Activated T-cell treated with anti-CD3 and anti-CD28 coated beads, Interleukin-2, amount 50 U/mL, for 72 hours (primary cell): ENCODE results near the gene GPR65. TPM values are rescaled to one million over a fixed set of nuclear protein-coding genes. Genes with fewer than 3 reads are reported as not detected.
"Not testable (repeated sequence)": the region's sequence is repeated elsewhere in the genome, so short reads cannot be mapped to it uniquely, and the experiment has no call there.

Experiments
- ATAC-seq, 2 donors: fragments of 150-1000 bp; cut with Tn5 transposase; replicated peaks in 1 of 2; 2 replicates each; pipeline ENCODE4 v1.10.0; 2021; ENCODE audit warnings: moderate library complexity in 2 of 2, mild to moderate bottlenecking in 1 of 2
- DNase-seq, 2 donors: peaks; one replicate each; pipeline ENCODE4 v3.0.0; 2021 to 2022; ENCODE audit warnings: mixed read lengths in 1 of 2
- H3K27ac Mint-ChIP-seq: one replicate; pipeline ENCODE4 v1.8.0; 2022; ENCODE audit warnings: mild to moderate bottlenecking, moderate library complexity, mixed read lengths
- H3K27me3 Mint-ChIP-seq: one replicate; pipeline ENCODE4 v1.8.0; 2022; ENCODE audit warnings: low read depth, mixed read lengths
- H3K36me3 Mint-ChIP-seq, 2 donors: one replicate each; pipeline ENCODE4 v1.8.0; 2022; ENCODE audit warnings: mixed read lengths in 2 of 2, mild to moderate bottlenecking in 1 of 2; ENCODE audit not compliant: insufficient read depth in 2 of 2
- H3K4me1 Mint-ChIP-seq: one replicate; pipeline ENCODE4 v1.8.0; 2022; ENCODE audit warnings: low read depth, mixed read lengths
- H3K4me3 Mint-ChIP-seq, 2 donors: one replicate each; pipeline ENCODE4 v1.8.0; 2022; ENCODE audit warnings: mild to moderate bottlenecking in 2 of 2, mixed read lengths in 2 of 2, moderate library complexity in 2 of 2
- H3K9me3 Mint-ChIP-seq, 2 donors: one replicate each; pipeline ENCODE4 v1.8.0; 2022; ENCODE audit warnings: mixed read lengths in 2 of 2
- total RNA-seq, 2 donors: library from RNA; stranded (reverse); gene quantifications; one replicate each; pipeline ENCODE4 v1.2.3, GENCODE V29; 2022

GPR65 gene
- total RNA-seq, 2 donors from 2014 or later: 24.6 to 31.8 TPM

GRCh38 chr14:88008039-88008742 is 3.3 kb downstream of the GPR65 start:
- peak overlapping the region; percentile 92 for H3K27ac Mint-ChIP-seq
- no peak for ATAC-seq

GRCh38 chr14:88009486-88009885 is 4.6 kb downstream of the GPR65 start:
- Mint-ChIP-seq H3K4me3 (peak overlapping the region; percentile 85 to 98), H3K27me3 (no peaks in the 10 kb centered on the region), H3K36me3 (peaks cover 28 to 53% of the 10 kb centered on the region in 2 donors), H3K9me3 (no peaks in the 10 kb centered on the region), H3K4me1 (peaks cover 69% of the 10 kb centered on the region), H3K27ac (peak overlapping the region; percentile 97)
- DNase-seq (no peak), ATAC-seq (no peak)

More at GRCh38 chr14:88008039-88008742, 3.3 kb downstream of the GPR65 start:
- no peaks in the 10 kb centered on the region for H3K9me3 Mint-ChIP-seq
- H3K36me3 Mint-ChIP-seq: peaks cover 25 to 48% of the 10 kb centered on the region in 2 donors
- peaks cover 73% of the 10 kb centered on the region for H3K4me1 Mint-ChIP-seq
- H3K27me3 Mint-ChIP-seq: no peaks in the 10 kb centered on the region
- no peak for DNase-seq
- H3K4me3 Mint-ChIP-seq: peak overlapping the region; percentile 85 to 98

- H3K9me3 Mint-ChIP-seq: no peaks in the 10 kb centered on the region
- peak overlapping the region; percentile 94 for H3K27ac Mint-ChIP-seq
- H3K4me3 Mint-ChIP-seq: peak overlapping the region; percentile 53 to 63
- no peaks in the 10 kb centered on the region for H3K27me3 Mint-ChIP-seq
- DNase-seq: no peak
- peaks cover 67% of the 10 kb centered on the region for H3K4me1 Mint-ChIP-seq
- ATAC-seq: no peak
- peaks cover 25 to 53% of the 10 kb centered on the region in 2 donors for H3K36me3 Mint-ChIP-seq
These were observed 5.4 kb downstream of the GPR65 start for GRCh38 chr14:88010331-88010730.

GRCh38 chr14:88012495-88012894 is 7.6 kb downstream of the GPR65 start:
- ATAC-seq (no peak), DNase-seq (no peak)
- Mint-ChIP-seq H3K27me3 (no peaks in the 10 kb centered on the region), H3K4me3 (peak overlapping the region; percentile 31 to 50), H3K36me3 (peaks cover 19 to 53% of the 10 kb centered on the region in 2 donors), H3K4me1 (peaks cover 78% of the 10 kb centered on the region), H3K27ac (peak overlapping the region; percentile 71), H3K9me3 (no peaks in the 10 kb centered on the region)

DNA sequence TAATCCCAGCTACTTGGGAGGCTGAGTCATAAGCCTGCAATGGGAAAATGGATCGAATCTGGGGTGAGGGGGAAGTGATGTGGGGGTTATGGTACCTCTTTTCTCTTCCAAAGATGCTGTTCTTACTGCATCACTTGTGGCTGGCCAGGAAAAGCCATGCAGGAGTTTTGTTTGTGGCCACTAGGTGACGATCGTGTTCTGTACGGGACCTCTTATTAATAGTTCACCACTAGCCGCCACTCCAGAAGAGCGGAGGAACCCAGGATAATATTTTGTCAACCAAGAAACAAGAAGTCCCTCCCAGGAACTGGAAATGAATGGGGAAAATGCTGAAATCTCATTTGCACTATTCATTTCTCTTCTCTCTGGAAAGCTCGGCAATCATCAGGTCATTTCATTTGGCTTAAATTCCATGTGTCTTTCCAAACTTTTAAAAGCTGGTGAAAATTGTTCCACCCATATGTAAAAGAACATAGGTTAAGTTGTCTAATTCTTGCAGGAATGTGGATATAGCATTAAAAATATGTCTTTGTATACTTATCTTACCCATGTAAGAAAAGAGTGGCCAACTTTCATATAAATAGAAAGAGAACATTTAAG is 8.9 kb downstream of the GPR65 start:
- no peaks in the 10 kb centered on the region for H3K27me3 Mint-ChIP-seq
- H3K4me3 Mint-ChIP-seq: peak overlapping the region; percentile 34 to 50
- peaks cover 74% of the 10 kb centered on the region for H3K4me1 Mint-ChIP-seq
- ATAC-seq (peak in 1 of 2 donors; percentile 39), DNase-seq (peak; percentile 18 to 31)
- peaks cover 17 to 45% of the 10 kb centered on the region in 2 donors for H3K36me3 Mint-ChIP-seq
- no peaks in the 10 kb centered on the region for H3K9me3 Mint-ChIP-seq
- peak overlapping the region; percentile 71 for H3K27ac Mint-ChIP-seq

DNA sequence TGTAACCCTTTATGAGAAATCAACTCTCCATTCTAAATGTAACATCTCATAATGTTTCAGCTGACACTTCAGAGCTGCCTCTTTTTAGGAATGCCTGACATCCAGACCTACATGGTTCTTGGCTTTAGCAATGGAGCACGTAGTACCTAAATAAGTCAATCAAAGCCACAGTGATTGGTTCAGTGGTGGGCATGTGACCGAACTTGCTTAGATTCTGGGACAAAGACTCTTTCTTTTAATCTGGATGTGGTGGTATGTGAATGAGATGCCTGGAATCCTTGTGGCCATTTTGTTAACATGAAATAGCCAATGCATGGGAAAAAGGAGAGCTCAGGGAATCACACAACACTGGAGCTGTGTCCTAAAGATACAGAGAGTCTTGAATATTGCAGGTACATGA is 11.8 kb downstream of the GPR65 start:
- DNase-seq: no peak
- peaks cover 56% of the 10 kb centered on the region for H3K4me1 Mint-ChIP-seq
- H3K9me3 Mint-ChIP-seq: peaks cover 0 to 2% of the 10 kb centered on the region in 2 donors
- H3K27ac Mint-ChIP-seq: peak overlapping the region; percentile 61
- peak overlapping the region in 1 of 2 donors; percentile 40 for H3K4me3 Mint-ChIP-seq
- H3K36me3 Mint-ChIP-seq: peaks cover 11 to 25% of the 10 kb centered on the region in 2 donors
- ATAC-seq: no peak
- no peaks in the 10 kb centered on the region for H3K27me3 Mint-ChIP-seq

DNA sequence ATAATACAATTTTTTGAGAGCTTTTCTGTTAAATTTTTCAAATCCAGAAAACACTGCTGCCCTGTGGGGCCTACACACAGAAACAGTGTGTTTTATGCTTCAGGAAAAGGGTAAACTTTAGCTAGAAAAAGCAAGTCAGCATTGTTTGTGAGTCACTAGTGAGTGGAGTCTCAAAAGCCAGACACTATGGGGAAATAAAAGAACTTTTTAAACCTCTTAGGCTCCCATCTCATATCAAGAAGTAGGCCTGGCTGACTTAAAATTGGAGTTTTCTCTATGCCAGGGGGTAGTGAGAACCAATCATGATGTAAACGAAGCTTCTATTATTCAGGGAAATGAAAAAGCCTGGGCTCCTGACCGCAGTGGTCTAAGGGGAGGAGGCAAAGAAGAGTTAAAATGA is 12.6 kb downstream of the GPR65 start:
- Mint-ChIP-seq H3K36me3 (peaks cover 11 to 19% of the 10 kb centered on the region in 2 donors), H3K4me1 (peaks cover 48% of the 10 kb centered on the region)

DNA sequence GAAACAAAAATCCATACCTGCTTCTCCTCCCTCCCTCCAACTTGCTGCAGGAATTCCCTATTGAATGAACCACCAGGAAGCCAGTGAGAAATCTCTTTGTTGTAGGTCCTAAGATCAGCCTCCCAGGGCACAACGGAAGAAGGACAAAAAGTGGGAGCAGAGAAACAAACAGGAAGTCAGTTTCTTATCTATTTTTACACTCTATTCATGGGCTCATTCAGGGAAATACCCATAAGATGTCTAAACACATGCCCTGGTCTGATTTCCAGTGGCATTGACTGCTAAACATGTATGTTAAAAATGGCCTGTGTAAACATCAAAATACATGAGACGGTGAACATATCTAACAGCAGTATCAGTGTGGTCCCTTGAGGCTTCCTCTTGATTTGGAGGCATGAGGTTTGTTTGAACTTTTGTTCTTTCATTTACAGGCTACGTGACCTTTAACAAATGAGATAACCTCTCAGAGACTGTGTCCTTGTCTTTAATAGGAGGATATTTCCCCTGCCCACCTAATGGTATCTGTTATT is 18.8 kb downstream of the GPR65 start:
- peak overlapping the region; percentile 22 to 54 for H3K4me3 Mint-ChIP-seq
- no peaks in the 10 kb centered on the region for H3K27me3 Mint-ChIP-seq
- H3K4me1 Mint-ChIP-seq: peaks cover 62% of the 10 kb centered on the region
- H3K27ac Mint-ChIP-seq: peak overlapping the region; percentile 88
- H3K9me3 Mint-ChIP-seq: peaks cover 0 to 2% of the 10 kb centered on the region in 2 donors
- no peak for DNase-seq
- peaks cover 4 to 6% of the 10 kb centered on the region in 2 donors for H3K36me3 Mint-ChIP-seq
- ATAC-seq: peak; percentile 32 to 34

More for the DNA sequence above, 12.6 kb downstream of the GPR65 start:
- peaks cover 0 to 2% of the 10 kb centered on the region in 2 donors for H3K9me3 Mint-ChIP-seq
- DNase-seq: no peak
- ATAC-seq: peak in 1 of 2 donors; percentile 52
- H3K27ac Mint-ChIP-seq: peak overlapping the region; percentile 61
- H3K4me3 Mint-ChIP-seq: peak overlapping the region in 1 of 2 donors; percentile 22
- no peaks in the 10 kb centered on the region for H3K27me3 Mint-ChIP-seq

- not testable (repeated sequence) for DNase-seq, H3K27me3 Mint-ChIP-seq, ATAC-seq, H3K9me3 Mint-ChIP-seq, H3K4me3 Mint-ChIP-seq, H3K36me3 Mint-ChIP-seq
- Mint-ChIP-seq H3K4me1 (peaks cover 66% of the 10 kb centered on the region), H3K27ac (peak overlapping the region; percentile 6)
These were observed 19.5 kb downstream of the GPR65 start for GRCh38 chr14:88024252-88025086.

GRCh38 chr14:88025313-88025712 is 20.4 kb downstream of the GPR65 start:
- DNase-seq (no peak), ATAC-seq (no peak)
- peaks cover 0 to 2% of the 10 kb centered on the region in 2 donors for H3K9me3 Mint-ChIP-seq
- peaks cover 3 to 4% of the 10 kb centered on the region in 2 donors for H3K36me3 Mint-ChIP-seq
- peak overlapping the region; percentile 6 for H3K27ac Mint-ChIP-seq
- peaks cover 68% of the 10 kb centered on the region for H3K4me1 Mint-ChIP-seq
- no peaks in the 10 kb centered on the region for H3K27me3 Mint-ChIP-seq
- H3K4me3 Mint-ChIP-seq: no peak overlapping the region

- ATAC-seq: no peak
- Mint-ChIP-seq H3K27ac (peak overlapping the region; percentile 69), H3K4me1 (peaks cover 73% of the 10 kb centered on the region), H3K27me3 (no peaks in the 10 kb centered on the region), H3K36me3 (peaks cover 3 to 4% of the 10 kb centered on the region in 2 donors), H3K9me3 (no peaks in the 10 kb centered on the region), H3K4me3 (peak overlapping the region; percentile 19 to 74)
- no peak for DNase-seq
These were observed 22.0 kb downstream of the GPR65 start for GRCh38 chr14:88026890-88027289.

DNA sequence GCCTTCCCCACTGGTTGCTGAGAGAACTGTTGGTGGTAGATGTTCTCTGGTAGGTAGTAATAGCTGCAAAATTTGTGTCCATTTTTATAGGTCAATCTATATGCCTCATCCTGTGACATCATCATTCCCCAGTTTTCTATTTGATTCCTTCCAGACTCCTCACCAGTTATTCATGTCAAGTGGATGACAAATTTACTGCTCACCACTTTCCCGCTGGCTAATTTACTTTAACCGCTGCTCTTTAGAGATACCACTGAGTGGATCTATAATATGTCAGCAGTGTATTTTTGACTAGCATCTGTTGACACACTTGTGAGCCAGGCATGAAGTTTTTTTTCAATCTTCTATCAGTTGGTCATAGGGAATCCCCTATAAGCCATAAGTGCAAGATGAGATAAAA is 24.6 kb downstream of the GPR65 start:
- Mint-ChIP-seq H3K36me3 (peaks cover 3 to 7% of the 10 kb centered on the region in 2 donors), H3K4me1 (peaks cover 54% of the 10 kb centered on the region), H3K27me3 (no peaks in the 10 kb centered on the region), H3K27ac (peak overlapping the region; percentile 35), H3K4me3 (peak overlapping the region in 1 of 2 donors; percentile 70), H3K9me3 (peaks cover 0 to 2% of the 10 kb centered on the region in 2 donors)
- ATAC-seq (peak; percentile 95 to 96), DNase-seq (peak; percentile 38 to 50)
